Iris pigment epithelial cell (primary cell): ENCODE measurements around the gene SNAI3.

ENCODE experiments used
- DNase-seq: peaks from one replicate; pipeline ENCODE4 v3.0.0-alpha.2; 2011; ENCODE audit warnings: low read depth

Gene SNAI3

DNA sequence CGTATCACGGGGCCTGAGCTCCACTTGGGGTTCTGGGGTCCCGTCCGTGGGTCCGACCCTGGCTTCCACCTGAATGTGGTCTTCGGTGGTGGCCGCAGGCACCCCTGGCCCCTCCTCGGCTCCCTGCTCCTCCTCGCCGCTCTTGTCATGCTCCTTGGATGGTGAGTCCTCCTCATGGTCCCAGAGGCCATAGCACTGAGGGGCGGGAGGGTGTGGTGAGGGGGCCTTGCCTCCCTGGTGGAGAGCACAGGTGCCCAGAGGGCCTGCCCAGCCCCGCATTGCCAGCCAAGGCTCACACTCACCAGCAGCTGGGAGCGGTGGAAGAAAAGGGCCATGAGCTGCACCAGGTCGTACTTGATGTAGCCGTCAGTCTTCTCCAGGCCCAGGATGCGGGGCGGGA lies 34.9 kb upstream of the SNAI3 start:
- no peak for DNase-seq

DNA sequence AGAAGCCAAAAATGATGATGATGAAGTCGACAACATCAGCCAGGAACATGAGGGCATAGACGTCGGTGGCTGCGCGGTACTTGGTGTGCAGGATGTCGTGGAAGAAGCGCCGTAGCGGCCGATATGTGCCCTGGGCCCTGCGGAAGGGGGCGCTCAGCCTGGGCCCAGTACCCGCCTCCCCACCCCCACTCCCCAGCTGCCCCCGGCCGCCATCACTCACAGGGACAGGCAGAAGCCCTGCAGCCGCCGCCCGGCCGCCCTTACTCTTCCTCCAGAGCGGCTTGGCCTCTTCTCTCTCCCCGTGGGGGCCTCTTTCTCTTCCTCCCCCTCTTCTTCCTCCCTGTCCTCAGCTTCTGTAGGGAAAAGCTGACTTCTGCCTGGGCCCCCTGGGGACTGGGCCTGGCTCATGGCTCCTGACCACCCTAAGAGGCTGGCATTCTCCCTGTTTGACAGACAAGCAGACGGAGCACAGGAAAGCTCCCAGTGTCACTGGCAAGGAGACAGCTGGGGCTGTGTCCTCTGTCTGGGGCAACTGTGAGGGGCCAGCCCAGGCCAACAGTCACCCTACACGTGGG lies 34.2 kb upstream of the SNAI3 start:
- DNase-seq, result no peak

DNA sequence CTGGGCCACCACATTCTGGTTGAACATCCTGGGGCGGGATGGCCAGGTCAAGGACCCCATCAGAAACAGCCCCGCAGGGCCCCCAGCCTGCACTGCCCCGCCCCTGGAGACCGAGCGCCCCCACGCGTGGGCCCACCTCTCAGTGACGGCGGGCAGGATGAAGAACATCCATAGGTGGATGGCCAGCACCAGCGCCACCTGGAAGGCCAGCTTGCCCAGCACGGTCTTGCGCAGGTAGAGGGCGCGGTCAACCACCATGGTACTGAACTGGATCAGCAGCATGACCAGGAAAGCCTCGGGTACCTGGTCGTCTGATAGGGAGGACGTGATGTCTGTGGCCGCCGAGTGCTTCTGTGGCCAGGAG lies 33.6 kb upstream of the SNAI3 start:
- DNase-seq, result no peak

DNA sequence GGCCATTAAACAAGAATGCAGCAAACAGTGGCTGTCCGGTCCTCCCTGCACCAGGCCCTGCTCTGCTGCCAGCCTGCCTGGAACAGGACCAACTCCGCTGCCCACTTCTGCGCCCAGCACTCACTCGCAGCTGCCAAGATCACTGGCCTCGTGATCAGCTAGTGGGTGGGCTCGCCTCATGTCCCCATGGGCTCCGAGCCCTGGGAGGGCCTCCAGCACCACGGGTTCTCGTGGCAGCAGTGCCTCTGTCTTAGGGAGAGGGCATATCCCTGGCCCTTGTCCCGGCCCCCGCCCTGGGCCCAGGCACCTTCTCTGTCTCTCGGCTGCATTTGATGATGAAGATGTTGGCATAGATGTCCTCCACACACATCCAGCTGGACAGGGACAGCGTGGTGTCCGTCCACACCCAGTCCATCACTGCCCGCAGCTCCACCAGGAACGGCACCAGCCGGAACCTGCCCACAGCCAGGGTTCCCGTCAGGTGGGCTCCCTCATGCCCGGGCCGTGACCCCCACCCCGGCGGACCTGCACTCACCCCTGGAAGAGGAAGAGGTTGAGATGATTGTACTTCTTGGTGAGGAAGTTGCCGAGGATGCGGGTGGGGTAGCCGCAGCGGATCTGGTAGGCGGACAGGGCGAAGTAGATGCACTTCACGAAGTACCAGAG lies 33.1 kb upstream of the SNAI3 start:
- DNase-seq, result no peak

DNA sequence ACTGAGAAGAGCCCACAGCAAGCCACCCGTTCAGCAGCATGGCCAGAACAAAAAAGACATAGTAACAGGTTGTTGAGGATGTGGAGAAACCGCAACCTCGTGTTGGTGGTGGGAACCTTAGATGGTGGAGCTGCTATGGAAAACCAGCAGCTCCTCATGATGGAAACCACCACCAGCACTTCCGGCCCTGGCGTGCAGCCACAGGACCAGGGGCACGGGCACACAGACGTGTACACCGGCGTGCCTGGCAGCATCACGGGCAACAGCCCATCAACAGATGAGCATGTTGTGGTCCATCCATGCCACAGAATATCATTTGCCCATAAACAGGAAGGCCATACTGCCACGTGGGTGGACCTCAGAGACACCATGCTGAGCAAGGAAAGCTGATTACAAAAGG lies 31.9 kb upstream of the SNAI3 start:
- no peak for DNase-seq

DNA sequence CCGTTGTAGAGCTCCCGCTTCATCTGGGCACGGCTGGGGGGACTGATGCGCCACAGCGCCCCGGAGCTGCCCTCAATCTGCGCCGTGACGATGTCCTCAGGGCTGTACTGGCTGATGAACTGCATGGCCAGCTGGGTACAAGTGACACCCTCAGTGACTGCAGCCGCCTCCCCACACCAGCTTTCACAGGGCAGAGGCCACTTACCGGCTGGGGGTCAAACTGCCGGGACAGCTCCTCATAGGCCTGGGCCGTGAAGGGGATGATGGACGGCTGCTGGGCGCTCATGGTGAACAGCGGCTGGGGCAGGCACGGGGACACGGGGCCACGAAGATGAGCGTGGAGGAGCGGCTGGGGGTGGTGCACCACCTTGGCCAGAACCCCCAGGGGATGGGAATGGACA lies 30.3 kb upstream of the SNAI3 start:
- DNase-seq, result no peak

DNA sequence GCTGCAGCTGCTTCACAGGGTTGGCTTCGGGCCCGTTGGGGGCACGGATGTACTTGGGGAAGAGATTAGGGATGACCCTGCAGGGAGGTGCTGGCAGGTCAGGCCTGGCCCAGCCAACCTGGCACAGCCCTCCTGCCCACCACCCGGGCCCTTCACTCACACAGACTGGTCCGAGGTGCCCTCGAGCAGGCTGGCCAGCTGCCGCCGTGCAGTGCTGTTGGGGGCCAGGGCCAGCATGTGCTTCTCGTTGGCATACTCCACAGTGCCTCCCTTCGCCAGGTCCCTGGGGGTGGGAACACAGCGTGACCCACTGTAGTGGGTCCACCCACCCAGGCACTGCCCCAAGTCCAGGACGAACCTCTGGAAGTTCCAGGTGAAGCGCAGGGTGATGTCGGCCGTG lies 29.9 kb upstream of the SNAI3 start:
- DNase-seq, result no peak

DNA sequence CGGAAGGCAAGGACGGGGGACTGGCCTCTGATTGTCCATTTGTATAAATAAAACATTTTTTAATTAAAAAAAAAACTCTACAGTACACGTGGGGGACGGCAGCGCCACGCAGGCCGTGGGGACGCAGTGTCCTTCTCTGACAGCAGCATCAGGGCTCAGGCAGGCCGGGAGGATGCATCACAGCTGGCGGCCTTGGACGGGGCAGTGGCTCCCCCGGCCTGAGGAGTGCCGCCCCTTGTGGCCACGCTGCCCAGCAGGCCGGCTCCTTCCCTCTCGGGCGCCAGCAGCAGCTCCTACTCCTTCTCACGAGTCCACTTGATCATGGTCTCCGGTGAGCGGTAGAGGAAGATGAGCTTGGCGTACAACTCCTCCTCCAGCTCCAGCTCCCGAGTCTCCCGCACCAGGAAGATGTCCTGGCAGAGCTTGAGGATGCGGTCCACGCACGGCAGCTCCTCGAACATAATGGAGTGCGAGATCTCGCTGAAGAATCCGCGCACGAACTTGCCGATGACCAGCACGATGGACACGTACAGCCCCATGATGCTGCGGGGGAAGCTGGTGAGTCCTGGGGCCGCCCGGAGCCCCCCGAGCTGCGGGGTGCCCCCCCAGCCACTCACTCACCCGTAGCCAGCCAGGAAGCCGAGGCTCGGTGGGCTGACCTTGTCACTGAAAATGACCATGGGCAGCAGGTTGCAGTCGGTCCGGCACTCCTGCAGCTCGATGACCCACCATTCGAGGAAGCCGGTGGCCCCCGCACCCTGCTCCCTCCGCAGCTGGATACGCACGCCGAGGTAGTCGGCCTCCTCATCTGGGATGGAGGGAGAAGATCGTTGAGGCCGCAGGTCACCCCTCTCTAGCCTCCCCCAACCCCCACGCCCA lies 29.2 kb upstream of the SNAI3 start:
- no peak for DNase-seq

DNA sequence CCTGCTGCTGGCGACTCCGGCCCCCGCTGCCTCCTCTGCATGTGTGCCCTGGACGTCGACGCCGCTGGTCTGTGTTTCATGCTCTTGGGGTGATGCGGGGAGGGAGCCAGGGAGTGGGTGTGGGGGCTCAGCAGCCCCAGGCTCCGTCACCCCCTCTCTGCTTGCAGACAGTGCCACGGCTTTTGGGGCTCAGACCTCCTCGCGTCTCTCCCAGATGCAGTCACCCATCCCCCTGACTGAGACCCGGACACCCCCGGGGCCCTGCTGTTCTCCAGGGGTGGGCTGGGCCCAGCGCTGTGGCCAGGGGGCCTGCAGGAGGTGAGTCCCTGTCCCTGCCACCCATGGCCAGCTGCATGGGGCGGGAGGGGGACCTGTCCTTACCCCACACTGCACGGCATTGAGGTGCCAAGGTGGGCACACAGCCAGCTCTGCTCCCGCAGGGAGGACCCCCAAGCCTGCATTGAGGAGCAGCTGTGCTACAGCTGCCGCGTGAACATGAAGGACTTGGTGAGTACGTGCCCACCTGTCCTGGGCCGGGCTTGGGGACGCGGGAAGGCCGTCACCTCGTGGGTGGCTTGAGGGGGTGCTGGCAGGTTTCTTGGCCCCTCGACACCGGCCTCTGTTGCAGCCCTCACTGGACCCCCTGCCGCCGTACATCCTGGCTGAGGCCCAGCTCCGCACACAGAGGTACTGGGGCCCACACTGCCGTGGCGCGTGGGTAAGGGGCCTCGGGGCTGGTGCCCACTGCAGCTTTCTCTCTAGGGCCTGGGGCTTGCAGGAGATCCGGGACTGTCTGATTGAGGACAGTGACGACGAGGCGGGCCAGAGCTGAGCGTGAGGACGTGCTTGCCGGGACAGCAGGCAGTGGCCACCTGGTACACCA lies 28.4 kb upstream of the SNAI3 start:
- DNase-seq, result no peak

DNA sequence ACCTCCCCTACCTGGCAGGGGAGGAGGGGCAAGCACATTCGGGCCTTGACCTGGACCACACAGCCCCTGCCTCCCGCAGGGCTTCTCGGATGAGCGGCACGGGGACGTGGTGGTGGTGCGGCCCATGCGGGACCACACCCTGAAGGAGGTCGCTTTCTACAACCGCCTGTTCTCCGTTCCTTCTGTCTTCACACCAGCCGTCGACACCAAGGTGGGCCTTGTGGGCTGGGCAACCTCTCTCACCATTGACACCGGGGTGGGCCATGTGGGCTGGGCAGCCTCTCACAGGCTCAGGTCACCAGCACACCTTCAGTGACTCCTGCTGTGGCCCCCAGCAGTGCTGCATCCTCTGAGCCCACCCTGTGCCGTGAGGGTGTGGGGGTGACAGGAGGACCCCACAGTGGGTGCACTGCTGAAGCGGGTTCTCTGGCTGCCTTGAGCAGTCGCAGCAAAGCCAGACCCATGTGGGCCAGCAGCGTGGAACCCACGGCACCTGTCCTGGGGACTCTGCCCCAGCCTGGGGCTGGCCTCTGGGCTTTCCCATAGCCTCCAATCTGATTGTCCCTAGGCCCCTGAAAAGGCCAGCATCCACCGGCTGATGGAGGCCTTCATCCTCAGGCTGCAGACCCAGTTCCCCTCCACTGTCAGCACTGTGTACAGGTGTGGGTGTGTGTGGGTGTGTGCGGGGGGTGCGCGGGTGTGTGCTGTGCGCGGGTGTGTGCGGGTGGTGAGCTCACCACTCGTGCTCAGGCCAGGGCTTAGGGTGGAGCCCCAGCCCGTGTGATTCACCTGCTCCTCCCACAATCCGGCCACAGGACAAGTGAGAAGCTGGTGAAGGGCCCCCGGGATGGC lies 27.5 kb upstream of the SNAI3 start:
- peak; percentile 53 for DNase-seq

DNA sequence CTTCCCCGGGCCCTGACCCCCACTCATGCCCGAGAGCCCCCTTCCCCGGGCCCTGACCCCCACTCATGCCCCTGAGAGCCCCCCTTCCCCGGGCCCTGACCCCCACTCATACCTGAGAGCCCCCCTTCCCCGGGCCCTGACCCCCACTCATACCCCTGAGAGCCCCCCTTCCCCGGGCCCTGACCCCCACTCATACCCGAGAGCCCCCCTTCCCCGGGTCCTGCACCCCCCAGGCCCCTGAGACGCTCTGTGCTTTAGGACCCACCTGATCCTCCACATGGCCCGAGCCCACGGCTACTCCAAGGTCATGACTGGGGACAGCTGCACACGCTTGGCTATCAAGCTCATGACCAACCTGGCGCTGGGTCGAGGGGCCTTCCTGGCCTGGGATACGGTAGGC lies 26.7 kb upstream of the SNAI3 start:
- DNase-seq, result no peak

DNA sequence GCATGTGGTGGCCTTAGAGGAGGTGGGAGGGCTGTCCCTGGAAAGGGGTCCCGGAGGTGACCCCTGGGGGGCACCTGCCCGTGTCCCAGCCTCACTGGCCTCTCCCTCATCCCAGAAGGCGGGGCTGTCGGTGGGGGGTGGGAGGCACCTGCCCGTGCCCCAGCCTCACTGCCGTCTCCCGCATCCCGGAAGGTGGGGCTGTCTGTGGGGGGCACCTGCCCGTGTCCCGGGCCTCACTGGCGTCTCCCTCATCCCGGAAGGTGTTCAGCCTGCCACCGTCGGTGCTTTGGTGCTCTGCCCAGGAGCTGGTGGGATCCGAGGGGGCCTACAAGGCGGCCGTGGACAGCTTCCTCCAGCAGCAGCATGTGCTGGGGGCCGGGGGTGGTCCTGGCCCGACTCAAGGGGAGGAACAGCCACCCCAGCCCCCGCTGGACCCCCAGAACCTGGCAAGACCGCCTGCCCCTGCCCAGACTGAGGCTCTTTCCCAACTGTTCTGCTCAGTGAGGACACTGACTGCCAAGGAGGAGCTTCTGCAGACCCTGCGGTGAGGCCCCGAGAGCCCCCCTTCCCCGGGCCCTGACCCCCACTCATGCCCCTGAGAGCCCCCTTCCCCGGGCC lies 26.2 kb upstream of the SNAI3 start:
- DNase-seq, result no peak

DNA sequence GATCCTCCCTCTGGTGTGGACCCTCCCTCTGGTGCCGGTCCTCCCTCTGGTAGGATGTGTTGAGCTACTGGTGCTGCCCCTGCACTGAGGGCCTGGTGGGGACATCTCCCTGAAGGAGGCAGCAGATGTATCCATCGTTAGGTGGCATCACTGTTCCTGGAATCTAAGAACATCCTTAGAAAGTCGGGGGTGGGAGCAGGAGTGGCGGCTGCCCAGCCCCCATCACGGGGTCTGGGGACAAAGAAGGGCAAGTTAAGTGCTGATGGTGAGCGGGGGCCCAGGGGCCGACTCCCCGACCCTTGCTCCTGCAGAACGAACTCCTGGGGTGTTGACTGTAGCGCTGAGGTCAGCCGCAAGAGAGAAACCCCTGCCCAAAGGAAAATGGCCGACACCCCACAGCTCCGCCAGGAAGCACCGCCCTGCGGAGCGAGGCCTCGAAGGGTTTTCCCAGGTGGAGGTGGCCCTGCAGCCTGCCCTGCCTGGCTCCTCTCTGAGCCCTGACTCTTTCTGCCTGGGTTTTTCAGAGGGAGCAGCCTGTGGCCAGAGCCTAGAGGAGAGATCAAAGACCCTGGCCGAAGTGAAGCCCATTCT lies 25.5 kb upstream of the SNAI3 start:
- DNase-seq, result no peak

DNA sequence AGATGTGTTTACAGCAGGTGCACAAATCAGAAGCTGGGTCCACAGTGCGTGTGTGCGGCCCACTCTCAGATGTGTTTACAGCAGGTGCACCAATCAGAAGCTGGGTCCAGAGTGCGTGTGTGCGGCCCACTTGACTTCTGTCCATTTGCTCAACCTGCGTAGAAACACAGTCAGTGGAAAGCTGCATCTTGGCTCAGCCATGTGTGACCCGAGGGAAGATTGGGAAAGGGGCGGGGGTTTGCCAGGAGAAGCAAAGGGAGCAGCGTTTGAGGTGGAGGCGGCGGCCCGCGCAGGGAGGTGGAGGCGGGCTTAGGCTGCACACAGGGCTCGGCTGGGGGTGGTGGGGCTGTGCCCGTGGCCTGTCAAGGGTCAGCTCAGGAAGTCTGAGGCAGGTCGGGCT lies 24.2 kb upstream of the SNAI3 start:
- DNase-seq, result no peak

DNA sequence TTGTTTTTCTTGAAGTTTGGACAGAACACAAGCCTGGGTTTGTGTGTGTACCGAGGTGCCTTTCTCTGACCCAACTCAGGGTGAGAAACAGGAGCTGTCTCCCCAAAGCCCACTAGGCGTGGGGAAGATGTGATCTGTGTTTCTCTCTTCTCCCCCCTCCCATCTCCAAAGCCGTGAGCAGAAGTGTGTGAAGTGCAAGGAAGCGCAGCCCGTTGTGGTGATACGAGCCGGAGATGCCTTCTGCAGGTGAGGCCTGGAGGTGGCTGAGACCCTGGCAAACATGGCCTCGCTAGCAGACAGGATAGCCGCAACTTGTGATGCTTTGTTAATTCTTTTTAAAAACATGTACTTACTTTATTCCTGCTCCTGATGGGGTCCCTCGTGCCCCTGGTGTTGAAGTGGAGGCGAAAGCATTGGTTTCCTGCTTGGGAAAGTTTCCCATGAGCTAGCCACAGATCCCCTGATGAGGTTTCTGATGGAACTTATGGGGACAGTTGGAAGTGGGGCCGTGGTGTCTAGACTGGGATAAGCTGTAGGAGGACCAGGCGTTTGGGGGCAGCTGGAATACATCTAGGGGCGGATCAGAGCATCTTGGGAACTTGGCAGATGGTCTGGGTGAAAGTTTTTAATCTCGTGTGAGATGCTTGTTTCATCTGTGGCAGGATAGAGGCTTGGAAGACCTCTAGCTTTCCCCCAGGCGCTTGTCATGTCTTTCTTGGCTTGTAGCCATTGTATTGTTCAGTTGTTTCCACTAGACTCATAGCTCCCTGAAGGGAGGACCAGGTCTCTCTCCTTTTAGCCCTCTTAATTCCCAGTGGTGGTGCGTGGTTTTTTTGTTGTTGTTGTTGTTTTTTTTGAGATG lies 20.9 kb upstream of the SNAI3 start:
- no peak for DNase-seq

DNA sequence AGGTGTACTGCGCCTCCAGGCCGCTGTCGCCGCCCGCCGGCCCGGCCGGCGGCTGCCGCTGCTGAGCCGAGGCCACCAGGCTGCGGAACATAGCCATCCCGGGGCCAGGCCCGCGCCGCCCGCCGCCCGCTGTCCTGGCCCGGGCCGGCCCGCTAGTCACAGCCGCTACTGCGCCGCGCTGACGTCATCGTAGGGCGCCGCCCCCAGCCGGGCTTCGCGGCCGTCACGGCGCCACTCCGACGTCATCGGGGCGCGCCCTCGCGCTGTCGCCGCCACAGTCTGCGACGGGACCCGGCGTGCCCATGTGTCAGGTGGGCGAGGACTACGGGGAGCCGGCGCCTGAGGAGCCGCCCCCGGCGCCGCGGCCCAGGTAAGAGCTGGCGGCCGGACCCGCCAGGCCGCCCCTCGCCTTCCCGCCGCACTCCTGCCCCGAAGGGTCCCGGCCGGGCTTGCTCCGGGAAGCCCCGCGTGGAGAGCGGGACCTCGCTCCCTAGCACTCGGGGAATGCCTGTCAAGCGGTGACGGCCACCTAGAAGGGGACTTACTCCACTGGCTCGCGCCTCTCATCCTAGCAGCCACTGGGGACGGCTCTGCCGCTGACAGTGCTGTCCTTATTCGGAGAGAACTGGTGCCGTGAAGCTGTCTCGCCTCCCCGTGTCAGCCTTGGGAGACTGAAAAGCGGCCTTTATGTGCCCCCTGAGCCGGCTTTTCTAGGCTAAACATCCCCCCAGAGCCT lies 20.1 kb upstream of the SNAI3 start, which contains the start of the genes CTU2 and RNF166:
Gene CTU2 (plus strand): TSS at position 275 of the 736 bp plus-strand sequence. CDS start 28 bp downstream, at position 303.
Gene RNF166 (minus strand): TSS at position 180 of the 736 bp plus-strand sequence. CDS start 83 bp downstream, at position 97.
- DNase-seq, result peak; percentile 86

DNA sequence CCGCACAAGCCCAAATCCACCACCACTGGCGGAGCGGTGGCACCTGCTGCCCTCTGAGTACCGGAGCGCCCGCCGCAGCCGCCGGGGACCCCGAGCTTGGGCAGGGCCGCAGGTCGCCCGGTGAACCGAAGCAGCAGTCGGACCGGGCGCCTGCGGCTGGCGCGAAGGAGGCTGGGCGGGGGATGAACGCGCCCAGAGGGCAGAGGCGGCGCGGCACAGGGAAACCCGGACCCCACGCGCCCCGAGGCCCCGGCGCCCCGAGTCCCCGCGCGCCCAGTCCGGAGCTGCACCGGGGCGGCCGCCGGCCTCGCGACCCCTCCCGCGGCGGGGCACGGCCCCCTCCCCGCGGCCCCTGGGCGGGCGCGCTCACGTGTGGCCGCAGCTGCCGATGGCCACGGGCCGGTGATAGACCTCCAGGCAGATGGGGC lies 19.5 kb upstream of the SNAI3 start:
- DNase-seq, result no peak

DNA sequence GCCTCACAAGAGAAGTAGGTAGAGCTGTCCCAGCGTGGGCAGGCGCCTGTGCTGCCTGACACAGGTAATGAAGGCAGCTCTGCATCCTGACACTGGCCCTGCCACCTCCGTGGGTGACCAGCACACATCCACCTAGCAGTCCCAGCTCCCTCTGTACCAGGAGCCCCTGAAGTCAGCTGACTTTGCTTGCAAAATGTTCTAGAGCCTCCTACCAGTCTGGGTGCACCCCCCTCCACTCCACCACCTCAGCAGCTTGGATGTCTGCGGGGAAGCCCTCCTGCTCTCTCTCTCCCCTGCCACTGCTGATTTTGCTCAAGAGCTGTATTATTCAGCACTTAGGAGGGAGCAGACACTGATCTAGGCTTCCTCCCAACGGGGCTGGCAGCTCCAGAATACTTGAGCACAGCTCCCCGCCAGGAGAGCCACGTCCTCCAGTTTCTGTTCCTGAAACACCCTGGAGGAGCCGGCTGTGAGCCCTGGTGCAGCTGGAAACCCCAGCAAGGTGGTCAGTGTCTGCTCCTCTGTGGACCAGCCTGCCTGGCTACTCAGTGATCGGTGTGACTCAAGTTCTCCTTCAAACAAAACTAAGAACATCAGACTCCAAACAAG lies 18.9 kb upstream of the SNAI3 start:
- DNase-seq, result peak; percentile 45
